Common myeloid progenitor, CD34-positive (primary cell): ENCODE results near the gene SPTY2D1. TPM values are rescaled to one million over a fixed set of nuclear protein-coding genes. Genes with fewer than 3 reads are reported as not detected.
"Not testable (repeated sequence)": the region's sequence is repeated elsewhere in the genome, so short reads cannot be mapped to it uniquely, and the experiment has no call there.

Experiments
- CTCF ChIA-PET: fragments of 350-600 bp; sonication (Branson Sonifier 250); formaldehyde crosslinking; loops from one replicate; lab custom pipeline; 2021; ENCODE audit warnings: antibody characterized with exemption; lab: Charles Lee
- POLR2A ChIA-PET: fragments of 350-600 bp; sonication (Branson Sonifier 250); formaldehyde crosslinking; loops from one replicate; lab custom pipeline; 2021; ENCODE audit warnings: antibody characterized with exemption; lab: Charles Lee
- DNase-seq, 3 donors: peaks; one replicate each; pipeline versions ENCODE4 v3.0.0 to v3.0.0-alpha.2; 2013
- H3K27ac ChIP-seq, 2 experiments: 1 replicate in 1 of 2; 2 replicates in 1 of 2; pipeline ENCODE4 v1.7.0; 2013; ENCODE audit warnings: inconsistent platforms in 2 of 2, low read length in 2 of 2, mild to moderate bottlenecking in 2 of 2, low read depth in 1 of 2, moderate library complexity in 1 of 2; ENCODE audit not compliant: severe bottlenecking in 2 of 2, insufficient read depth in 1 of 2, poor library complexity in 1 of 2
- H3K27me3 ChIP-seq, 5 experiments: replicated peaks in 2 of 5; 1 replicate in 3 of 5; 2 replicates in 2 of 5; pipeline versions ENCODE4 v1.6.1 to v1.7.0; 2013; ENCODE audit warnings: low read length in 4 of 5, mild to moderate bottlenecking in 2 of 5, moderate library complexity in 2 of 5, inconsistent platforms in 1 of 5; ENCODE audit not compliant: insufficient read depth in 5 of 5, control insufficient read depth in 4 of 5
- H3K36me3 ChIP-seq, 4 experiments: 1 replicate in 2 of 4; 2 replicates in 2 of 4; pipeline versions ENCODE4 v1.6.1 to v1.7.0; 2013; ENCODE audit warnings: low read length in 3 of 4, control low read depth in 1 of 4, mild to moderate bottlenecking in 1 of 4; ENCODE audit not compliant: control insufficient read depth in 4 of 4, insufficient read depth in 4 of 4
- H3K4me1 ChIP-seq, 4 experiments: 1 replicate in 3 of 4; 2 replicates in 1 of 4; pipeline versions ENCODE4 v1.6.1 to v1.7.1; 2013; ENCODE audit warnings: low read length in 3 of 4, mild to moderate bottlenecking in 3 of 4, control low read depth in 1 of 4, inconsistent platforms in 1 of 4, moderate library complexity in 1 of 4; ENCODE audit not compliant: control insufficient read depth in 4 of 4, insufficient read depth in 4 of 4; ENCODE audit errors: control extremely low read depth in 1 of 4
- H3K4me3 ChIP-seq, 7 experiments: 1 replicate in 4 of 7; 2 replicates in 3 of 7; pipeline versions ENCODE4 v1.5.1 to v1.7.0; 2013; ENCODE audit warnings: mild to moderate bottlenecking in 7 of 7, low read length in 6 of 7, moderate library complexity in 6 of 7, inconsistent platforms in 2 of 7, low read depth in 2 of 7, control low read depth in 1 of 7; ENCODE audit not compliant: insufficient read depth in 4 of 7, control insufficient read depth in 1 of 7; ENCODE audit errors: extremely low read depth in 1 of 7
- H3K9me3 ChIP-seq, 5 experiments: 1 replicate in 4 of 5; 2 replicates in 1 of 5; pipeline versions ENCODE4 v1.6.1 to v1.7.1; 2013; ENCODE audit warnings: low read length in 4 of 5, mild to moderate bottlenecking in 2 of 5, inconsistent platforms in 1 of 5, low read depth in 1 of 5, moderate library complexity in 1 of 5; ENCODE audit not compliant: control insufficient read depth in 4 of 5, insufficient read depth in 2 of 5; ENCODE audit errors: control extremely low read depth in 1 of 5
- WGBS: methylation state at CpG from one replicate; pipeline ENCODE4 v1.1.5; 2013; ENCODE audit not compliant: insufficient coverage; 5-methylcytosine and 5-hydroxymethylcytosine counted together
- polyA plus RNA-seq: library from polyadenylated mRNA; unstranded; fragments of 120-200 nt; gene quantifications from one replicate; pipeline ENCODE4 v1.2.1, GENCODE V29; 2013

SPTY2D1 gene
- polyA plus RNA-seq = 20.1 TPM

- CTCF ChIA-PET = interaction anchor here (0.9 to 1.5 kb wide), 7 partner anchors 13 to 239 kb away, joined by 3 to 4 read pairs (median 3); no protein-coding TSS in a partner anchor
- POLR2A ChIA-PET = interaction anchor here (0.9 to 1.2 kb wide), 6 partner anchors 13 to 108 kb away, joined by 3 to 5 read pairs (median 3); partner anchors contain the start of gene TSG101
- Histone ChIP-seq H3K27me3 (no peaks in the 10 kb centered on the region), H3K4me1 (peaks cover 8 to 20% (median 13%) of the 10 kb centered on the region in 4 experiments), H3K4me3 (peak within 1 kb of the TSS; percentile 81 to 99 (median 97)), H3K27ac (peak within 1 kb of the TSS; percentile 91 to 97), H3K9me3 (no peaks in the 10 kb centered on the region), H3K36me3 (no peaks in the 10 kb centered on the region)
- 0% methylated on average over 40 of the region's 60 CpGs for WGBS
- DNase-seq = peak; percentile 99 to 100 (median 100)
These were observed at the start of gene SPTY2D1 for GRCh38 chr11:18634140-18635032. Gene SPTY2D1 (minus strand): TSS chr11:18634342. CDS start chr11:18634257, 85 bp downstream.

- no peak overlapping the region for H3K27ac ChIP-seq
- DNase-seq = no peak
- no peaks in the 10 kb centered on the region for H3K36me3 ChIP-seq
- WGBS = no CpG with 5 or more reads among the region's 3 CpGs
- ChIA-PET CTCF (no interaction called here), POLR2A (no interaction called here)
- H3K4me1 ChIP-seq = no peaks in the 10 kb centered on the region
- H3K27me3 ChIP-seq = peaks cover 0 to 3% (median 0%) of the 10 kb centered on the region in 5 experiments
- no peaks in the 10 kb centered on the region for H3K9me3 ChIP-seq
- no peak overlapping the region for H3K4me3 ChIP-seq
These were observed 48.3 kb upstream of the SPTY2D1 start for GRCh38 chr11:18682466-18682865.

GRCh38 chr11:18681949-18682348 lies 47.8 kb upstream of the SPTY2D1 start:
- DNase-seq, CTCF ChIA-PET, H3K27me3 ChIP-seq, H3K9me3 ChIP-seq, H3K4me3 ChIP-seq, H3K36me3 ChIP-seq, H3K4me1 ChIP-seq, POLR2A ChIA-PET, H3K27ac ChIP-seq: not testable (repeated sequence)
- WGBS = 100% methylated on average over 1 of the region's 1 CpG

- H3K4me1 ChIP-seq = no peaks in the 10 kb centered on the region
- H3K27ac ChIP-seq = no peak overlapping the region
- WGBS = 100% methylated on average over 1 of the region's 3 CpGs
- no peak overlapping the region for H3K4me3 ChIP-seq
- no peaks in the 10 kb centered on the region for H3K9me3 ChIP-seq
- no peak for DNase-seq
- H3K27me3 ChIP-seq = no peaks in the 10 kb centered on the region
- H3K36me3 ChIP-seq = no peaks in the 10 kb centered on the region
- POLR2A ChIA-PET = no interaction called here
- CTCF ChIA-PET = interaction anchor here (1.4 kb wide), 1 partner anchor 136 kb away, joined by 3 read pairs; no protein-coding TSS in a partner anchor
These were observed 43.4 kb upstream of the SPTY2D1 start for GRCh38 chr11:18677560-18677959.

GRCh38 chr11:18676803-18677202 lies 42.7 kb upstream of the SPTY2D1 start:
- no peaks in the 10 kb centered on the region for H3K9me3 ChIP-seq
- WGBS = 100% methylated on average over 2 of the region's 4 CpGs
- H3K4me3 ChIP-seq = no peak overlapping the region
- H3K36me3 ChIP-seq = no peaks in the 10 kb centered on the region
- no peak overlapping the region for H3K27ac ChIP-seq
- H3K27me3 ChIP-seq = no peaks in the 10 kb centered on the region
- no peak for DNase-seq
- H3K4me1 ChIP-seq = peaks cover 0 to 1% (median 0%) of the 10 kb centered on the region in 4 experiments
- ChIA-PET POLR2A (interaction anchor here (0.6 kb wide), 1 partner anchor 12 kb away, joined by 3 read pairs; no protein-coding TSS in a partner anchor), CTCF (interaction anchor here (1.4 kb wide), 1 partner anchor 135 kb away, joined by 3 read pairs; no protein-coding TSS in a partner anchor)

- H3K27me3 ChIP-seq, H3K4me3 ChIP-seq, CTCF ChIA-PET, H3K9me3 ChIP-seq, H3K36me3 ChIP-seq, H3K27ac ChIP-seq: not testable (repeated sequence)
- POLR2A ChIA-PET = interaction anchor here (0.6 kb wide), 1 partner anchor 23 kb away, joined by 3 read pairs; no protein-coding TSS in a partner anchor
- 0% methylated on average over 3 of the region's 7 CpGs for WGBS
- H3K4me1 ChIP-seq = peaks cover 0 to 12% (median 2%) of the 10 kb centered on the region in 4 experiments
- peak; percentile 36 to 80 (median 69) for DNase-seq
These were observed 38.1 kb upstream of the SPTY2D1 start for GRCh38 chr11:18672209-18672608.

- no peak for DNase-seq
- H3K27ac ChIP-seq = no peak overlapping the region
- H3K27me3 ChIP-seq = peaks cover 0 to 5% (median 2%) of the 10 kb centered on the region in 5 experiments
- 100% methylated on average over 1 of the region's 2 CpGs for WGBS
- no peaks in the 10 kb centered on the region for H3K36me3 ChIP-seq
- no peak overlapping the region for H3K4me3 ChIP-seq
- POLR2A ChIA-PET = no interaction called here
- H3K4me1 ChIP-seq = peaks cover 0 to 12% (median 4%) of the 10 kb centered on the region in 4 experiments
- H3K9me3 ChIP-seq = no peaks in the 10 kb centered on the region
- CTCF ChIA-PET = no interaction called here
These were observed 37.1 kb upstream of the SPTY2D1 start for GRCh38 chr11:18671246-18671645.
